Bronchial epithelial cell (primary cell): Measurements from ENCODE around the gene SOX9. TPM values are rescaled to one million over a fixed set of nuclear protein-coding genes. Genes with fewer than 3 reads are reported as not detected.

ENCODE experiments used
- DNase-seq: peaks from one replicate; pipeline ENCODE4 v3.0.0-alpha.2; 2010; ENCODE audit warnings: low read depth
- FAIRE-seq: peaks from 2 replicates; lab custom pipeline; 2011; peaks lifted over from hg19 to GRCh38; lab: Jason Lieb, UNC
- H3K27me3 ChIP-seq: 2 replicates; pipeline ENCODE4 v1.5.1; 2011; ENCODE audit warnings: low read length; ENCODE audit not compliant: control insufficient read depth, insufficient read depth
- H3K36me3 ChIP-seq: 2 replicates; pipeline ENCODE4 v1.5.1; 2011; ENCODE audit warnings: low read length; ENCODE audit not compliant: control insufficient read depth, insufficient read depth
- H3K4me3 ChIP-seq: 2 replicates; pipeline ENCODE4 v1.5.1; 2011; ENCODE audit warnings: mild to moderate bottlenecking, low read depth, low read length, control low read depth
- total RNA-seq: library from RNA; depleted of rRNA; stranded (reverse); fragments of >200 nt; gene quantifications from 2 replicates; pipeline ENCODE4 v1.2.1, GENCODE V29; 2014
- TF ChIP-seq, protein P1 (sequence below): IDR thresholded peaks from 2 replicates; pipeline ENCODE4 v1.5.1; 2011; ENCODE audit warnings: mild to moderate bottlenecking, moderate library complexity, low read length, control low read depth, inconsistent platforms; ENCODE audit not compliant: insufficient read depth, severe bottlenecking

Gene SOX9
- total RNA-seq, 1 donor from 2014 or later: 1.1 TPM

DNA sequence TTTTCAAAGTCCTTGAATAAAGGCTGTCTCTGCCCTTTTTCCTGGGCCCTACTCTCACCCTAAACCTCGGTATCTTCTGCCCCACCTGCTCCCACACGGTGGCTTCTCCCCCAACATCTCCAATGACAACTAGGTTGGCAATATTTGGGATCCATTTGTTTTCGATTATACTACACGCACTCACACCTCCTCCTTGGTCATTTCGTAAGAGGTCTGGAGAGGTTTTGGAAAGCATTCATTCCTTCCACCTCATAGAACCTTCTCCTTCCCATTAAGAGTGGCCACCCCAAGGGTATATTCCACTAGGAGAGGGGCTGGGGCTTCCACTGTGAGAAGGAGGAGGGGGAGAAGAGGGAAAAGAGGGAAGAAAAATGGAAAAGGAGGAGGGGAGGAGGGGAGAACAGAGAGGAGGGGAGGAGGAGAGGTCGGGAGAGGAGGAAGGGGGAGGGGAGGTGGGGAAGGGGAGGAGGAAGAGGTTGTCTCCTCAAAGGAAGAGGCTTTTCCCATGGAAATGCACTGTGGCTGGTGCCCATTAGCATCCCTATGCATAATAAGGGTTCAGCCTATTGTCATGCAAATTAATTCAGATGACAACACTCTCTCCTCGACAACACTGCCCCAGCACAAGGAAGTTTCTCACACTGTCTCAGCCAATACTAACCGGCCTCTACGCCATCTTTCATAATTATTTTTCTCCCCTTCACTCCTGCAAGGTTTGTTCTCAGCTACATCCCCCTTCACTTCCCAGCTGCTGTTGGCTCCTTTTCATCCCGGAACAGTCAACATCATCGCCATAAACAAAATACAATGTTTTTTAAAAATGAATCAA is 30.0 kb downstream of the SOX9 start:
- TF ChIP-seq, protein P1, sequence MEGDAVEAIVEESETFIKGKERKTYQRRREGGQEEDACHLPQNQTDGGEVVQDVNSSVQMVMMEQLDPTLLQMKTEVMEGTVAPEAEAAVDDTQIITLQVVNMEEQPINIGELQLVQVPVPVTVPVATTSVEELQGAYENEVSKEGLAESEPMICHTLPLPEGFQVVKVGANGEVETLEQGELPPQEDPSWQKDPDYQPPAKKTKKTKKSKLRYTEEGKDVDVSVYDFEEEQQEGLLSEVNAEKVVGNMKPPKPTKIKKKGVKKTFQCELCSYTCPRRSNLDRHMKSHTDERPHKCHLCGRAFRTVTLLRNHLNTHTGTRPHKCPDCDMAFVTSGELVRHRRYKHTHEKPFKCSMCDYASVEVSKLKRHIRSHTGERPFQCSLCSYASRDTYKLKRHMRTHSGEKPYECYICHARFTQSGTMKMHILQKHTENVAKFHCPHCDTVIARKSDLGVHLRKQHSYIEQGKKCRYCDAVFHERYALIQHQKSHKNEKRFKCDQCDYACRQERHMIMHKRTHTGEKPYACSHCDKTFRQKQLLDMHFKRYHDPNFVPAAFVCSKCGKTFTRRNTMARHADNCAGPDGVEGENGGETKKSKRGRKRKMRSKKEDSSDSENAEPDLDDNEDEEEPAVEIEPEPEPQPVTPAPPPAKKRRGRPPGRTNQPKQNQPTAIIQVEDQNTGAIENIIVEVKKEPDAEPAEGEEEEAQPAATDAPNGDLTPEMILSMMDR: no peak
- Histone ChIP-seq H3K27me3 (peaks cover 4% of the 10 kb centered on the region), H3K4me3 (no peak overlapping the region), H3K36me3 (no peaks in the 10 kb centered on the region)
- FAIRE-seq (no peak), DNase-seq (no peak)

DNA sequence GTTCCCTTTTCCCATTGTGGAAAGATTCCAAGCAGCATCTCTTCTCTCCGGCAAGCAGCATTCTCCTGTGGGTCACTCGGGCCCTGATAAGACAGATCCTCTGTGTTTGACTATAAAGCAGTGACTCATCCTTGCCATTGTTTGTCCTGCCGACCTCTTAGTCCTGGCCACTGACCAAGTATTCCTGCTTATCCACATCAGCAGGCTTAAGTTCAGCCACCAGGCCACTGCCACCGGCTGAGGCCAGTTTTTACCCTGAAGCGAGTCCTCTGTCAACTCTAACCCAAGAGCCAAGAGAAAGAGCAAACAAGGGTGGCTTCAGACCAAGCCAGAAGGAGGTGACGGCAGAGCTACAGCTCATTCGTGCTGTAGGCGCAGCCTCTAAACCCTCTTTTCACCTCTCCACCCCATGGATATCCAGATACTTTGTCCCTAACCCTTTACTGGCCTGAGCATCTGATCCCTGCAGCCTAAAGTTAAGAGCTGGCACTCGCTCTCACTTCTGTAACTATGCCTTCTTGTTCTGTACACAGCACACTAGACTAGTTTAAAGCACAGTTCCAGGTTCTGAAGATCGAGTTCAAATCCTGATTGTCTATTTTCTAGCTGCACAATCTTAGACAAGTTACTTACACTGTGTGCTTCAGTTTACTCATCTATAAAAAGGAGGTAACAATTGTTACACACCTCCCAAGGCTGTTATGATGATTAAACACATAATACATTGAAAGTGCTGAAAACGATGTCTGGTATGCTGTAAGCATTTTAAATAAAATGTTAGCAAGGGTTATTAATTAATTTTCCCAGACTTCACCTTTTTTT is 31.0 kb downstream of the SOX9 start:
- Histone ChIP-seq H3K4me3 (no peak overlapping the region), H3K27me3 (peaks cover 4% of the 10 kb centered on the region), H3K36me3 (no peaks in the 10 kb centered on the region)
- DNase-seq (peak; percentile 44), FAIRE-seq (no peak)
- TF ChIP-seq, protein P1: no peak

DNA sequence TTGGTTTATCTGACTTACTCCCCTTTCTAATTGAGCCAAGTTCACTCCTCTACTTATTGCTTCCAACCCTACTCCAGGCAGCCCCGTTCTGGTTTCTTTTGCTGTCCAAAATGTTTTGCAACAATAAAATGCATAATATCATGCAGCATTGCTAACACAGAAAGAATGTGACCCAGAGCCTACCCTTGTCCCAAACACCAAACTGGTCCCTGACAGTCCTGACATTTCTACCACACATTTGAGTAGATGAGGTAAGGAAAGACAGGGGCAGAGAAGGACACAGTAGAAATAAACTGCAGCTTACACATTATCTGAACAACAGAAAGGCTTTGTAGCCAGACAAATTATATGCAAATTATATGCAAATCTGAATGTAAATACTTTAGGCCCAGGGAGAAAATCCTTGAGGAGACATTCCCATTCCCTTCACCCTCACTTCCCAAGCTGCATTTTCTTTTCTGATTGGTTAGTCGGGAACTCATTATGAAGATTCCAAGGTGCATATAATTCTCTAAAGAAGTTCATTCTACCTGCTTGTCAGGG is 31.6 kb downstream of the SOX9 start:
- Histone ChIP-seq H3K36me3 (no peaks in the 10 kb centered on the region), H3K4me3 (no peak overlapping the region), H3K27me3 (peaks cover 4% of the 10 kb centered on the region)
- FAIRE-seq (no peak), DNase-seq (no peak)
- TF ChIP-seq, protein P1: no peak

DNA sequence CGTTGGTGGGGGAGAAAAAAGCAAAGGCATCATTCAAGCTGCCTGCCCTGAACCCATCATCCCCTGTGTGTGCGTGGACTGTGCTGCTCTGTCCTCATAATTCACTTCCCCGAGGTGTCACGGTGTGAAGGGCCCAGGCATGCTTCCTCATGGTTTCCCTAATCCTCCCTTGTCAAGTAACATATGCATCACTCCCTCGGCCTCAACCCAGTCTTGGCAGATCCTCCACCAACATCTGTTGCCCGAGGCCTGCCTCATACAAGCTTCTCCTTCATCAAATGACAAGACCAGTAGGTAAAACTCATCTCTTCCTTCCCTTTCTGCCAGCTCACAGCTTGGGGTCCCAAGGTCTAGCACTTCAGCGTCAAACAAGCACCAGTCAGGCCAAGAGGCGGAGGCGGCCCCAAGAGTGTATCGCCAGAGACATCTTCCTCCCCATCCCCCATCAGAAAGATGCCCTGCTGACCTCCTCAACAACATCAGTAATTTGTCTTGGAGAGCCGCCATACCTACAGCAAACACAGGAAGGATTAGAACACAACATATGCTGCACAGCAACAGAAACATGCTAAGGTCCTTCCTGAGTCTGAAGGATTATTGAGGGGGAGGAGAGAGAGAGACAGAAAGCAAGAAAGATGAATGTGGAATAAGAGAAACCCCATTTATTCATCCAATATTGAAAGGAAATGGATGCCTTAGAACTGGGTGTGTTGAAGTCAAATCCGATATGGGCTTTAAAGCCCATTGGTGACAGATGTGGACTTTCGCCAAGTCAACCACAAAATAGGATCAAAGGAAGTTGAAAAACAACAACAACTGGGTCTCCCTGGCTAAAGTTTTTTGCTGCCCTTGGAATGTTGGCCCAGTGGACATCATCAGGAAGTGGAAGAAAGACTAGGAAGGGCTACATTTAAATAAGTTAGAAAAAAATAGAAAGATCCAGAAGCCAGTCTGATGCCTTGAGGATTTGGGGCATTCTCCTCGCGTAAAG is 38.4 kb downstream of the SOX9 start:
- Histone ChIP-seq H3K4me3 (no peak overlapping the region), H3K36me3 (no peaks in the 10 kb centered on the region), H3K27me3 (no peaks in the 10 kb centered on the region)
- DNase-seq (no peak), FAIRE-seq (no peak)
- TF ChIP-seq, protein P1: no peak

DNA sequence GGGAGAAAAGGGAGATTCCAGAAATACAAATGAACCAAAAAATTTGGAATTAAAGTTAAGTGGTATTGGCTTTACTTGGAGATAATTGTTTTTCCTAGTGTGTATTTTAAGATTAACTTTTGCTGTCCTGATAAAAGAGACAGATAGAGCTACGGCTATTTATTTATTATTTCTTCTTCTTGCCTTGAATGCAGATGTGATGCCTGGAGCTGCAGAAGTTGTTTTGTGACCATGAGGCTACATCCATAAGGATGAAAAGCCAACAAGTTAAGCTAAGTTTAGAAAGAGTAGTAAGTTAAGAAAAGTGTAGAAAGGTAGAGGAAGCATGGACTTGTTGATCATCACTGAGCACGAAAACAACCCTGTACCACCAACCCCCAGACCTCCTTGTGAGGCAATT is 41.7 kb downstream of the SOX9 start:
- TF ChIP-seq, protein P1: no peak
- peaks cover 2% of the 10 kb centered on the region for H3K27me3 ChIP-seq
- DNase-seq (no peak), FAIRE-seq (no peak)
- no peak overlapping the region for H3K4me3 ChIP-seq
- H3K36me3 ChIP-seq: no peaks in the 10 kb centered on the region
